ENCODE measurements around the gene PSEN2. TPM values are rescaled to one million over a fixed set of nuclear protein-coding genes. Genes with fewer than 3 reads are reported as not detected.

PSEN2 gene
- total and polyA plus RNA-seq, 12 donors, result 27.2 to 133 (median 44.5) TPM

GRCh38 chr1:226884966-226885820, 14.8 kb downstream of the PSEN2 start:
- no peak overlapping the region for H3K4me3 ChIP-seq
- intact Hi-C loops (cut with DNase I), result no loop called here
- DNase-seq, result peak in 1 of 7 donors; percentile 47
- no peak for TF ChIP-seq POLR2A (IDR thresholded peaks at IDR 0.05)
- TF ChIP-seq, protein P1, sequence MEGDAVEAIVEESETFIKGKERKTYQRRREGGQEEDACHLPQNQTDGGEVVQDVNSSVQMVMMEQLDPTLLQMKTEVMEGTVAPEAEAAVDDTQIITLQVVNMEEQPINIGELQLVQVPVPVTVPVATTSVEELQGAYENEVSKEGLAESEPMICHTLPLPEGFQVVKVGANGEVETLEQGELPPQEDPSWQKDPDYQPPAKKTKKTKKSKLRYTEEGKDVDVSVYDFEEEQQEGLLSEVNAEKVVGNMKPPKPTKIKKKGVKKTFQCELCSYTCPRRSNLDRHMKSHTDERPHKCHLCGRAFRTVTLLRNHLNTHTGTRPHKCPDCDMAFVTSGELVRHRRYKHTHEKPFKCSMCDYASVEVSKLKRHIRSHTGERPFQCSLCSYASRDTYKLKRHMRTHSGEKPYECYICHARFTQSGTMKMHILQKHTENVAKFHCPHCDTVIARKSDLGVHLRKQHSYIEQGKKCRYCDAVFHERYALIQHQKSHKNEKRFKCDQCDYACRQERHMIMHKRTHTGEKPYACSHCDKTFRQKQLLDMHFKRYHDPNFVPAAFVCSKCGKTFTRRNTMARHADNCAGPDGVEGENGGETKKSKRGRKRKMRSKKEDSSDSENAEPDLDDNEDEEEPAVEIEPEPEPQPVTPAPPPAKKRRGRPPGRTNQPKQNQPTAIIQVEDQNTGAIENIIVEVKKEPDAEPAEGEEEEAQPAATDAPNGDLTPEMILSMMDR (IDR thresholded peaks at IDR 0.05), result no peak
- peaks cover 22 to 31% of the 10 kb centered on the region in 2 donors for H3K4me1 ChIP-seq (replicated peaks in 1 of 2)
- H3K9me3 ChIP-seq (replicated peaks in 1 of 3), result no peaks in the 10 kb centered on the region
- H3K27me3 ChIP-seq, result no peaks in the 10 kb centered on the region
- WGBS, 4 donors, result 84 to 87% (median 84%) methylated on average over 15 to 20 of the region's 20 CpGs
- peaks cover 0 to 27% of the 10 kb centered on the region in 2 donors for H3K36me3 ChIP-seq (replicated peaks in 1 of 2)
- H3K27ac ChIP-seq, result no peak overlapping the region

- no peak overlapping the region for H3K4me3 ChIP-seq
- WGBS, 4 donors, result 60 to 84% (median 71%) methylated on average over 6 to 9 of the region's 9 CpGs
- no peak for TF ChIP-seq POLR2A (IDR thresholded peaks at IDR 0.05)
- TF ChIP-seq, protein P1 (IDR thresholded peaks at IDR 0.05), result no peak
- H3K27ac ChIP-seq, result no peak overlapping the region
- H3K27me3 ChIP-seq, result no peaks in the 10 kb centered on the region
- no peaks in the 10 kb centered on the region for H3K9me3 ChIP-seq (replicated peaks in 1 of 3)
- DNase-seq, result no peak
- intact Hi-C loops (cut with DNase I), result no loop called here
- peaks cover 21 to 25% of the 10 kb centered on the region in 2 donors for H3K4me1 ChIP-seq (replicated peaks in 1 of 2)
- peaks cover 0 to 38% of the 10 kb centered on the region in 2 donors for H3K36me3 ChIP-seq (replicated peaks in 1 of 2)
Observed at GRCh38 chr1:226886122-226886901, 15.9 kb downstream of the PSEN2 start.

- no peaks in the 10 kb centered on the region for H3K27me3 ChIP-seq
- 96 to 98% (median 97%) methylated on average over 4 to 6 of the region's 6 CpGs for WGBS, 4 donors
- H3K9me3 ChIP-seq (replicated peaks in 1 of 3), result no peaks in the 10 kb centered on the region
- DNase-seq, result no peak
- no peak for TF ChIP-seq POLR2A (IDR thresholded peaks at IDR 0.05)
- TF ChIP-seq, protein P1 (IDR thresholded peaks at IDR 0.05), result no peak
- intact Hi-C loops (cut with DNase I), result no loop called here
- peaks cover 14 to 18% of the 10 kb centered on the region in 2 donors for H3K4me1 ChIP-seq (replicated peaks in 1 of 2)
- peaks cover 0 to 44% of the 10 kb centered on the region in 2 donors for H3K36me3 ChIP-seq (replicated peaks in 1 of 2)
- no peak overlapping the region for H3K4me3 ChIP-seq
- H3K27ac ChIP-seq, result no peak overlapping the region
Observed at GRCh38 chr1:226887006-226887405, 16.6 kb downstream of the PSEN2 start.

DNA sequence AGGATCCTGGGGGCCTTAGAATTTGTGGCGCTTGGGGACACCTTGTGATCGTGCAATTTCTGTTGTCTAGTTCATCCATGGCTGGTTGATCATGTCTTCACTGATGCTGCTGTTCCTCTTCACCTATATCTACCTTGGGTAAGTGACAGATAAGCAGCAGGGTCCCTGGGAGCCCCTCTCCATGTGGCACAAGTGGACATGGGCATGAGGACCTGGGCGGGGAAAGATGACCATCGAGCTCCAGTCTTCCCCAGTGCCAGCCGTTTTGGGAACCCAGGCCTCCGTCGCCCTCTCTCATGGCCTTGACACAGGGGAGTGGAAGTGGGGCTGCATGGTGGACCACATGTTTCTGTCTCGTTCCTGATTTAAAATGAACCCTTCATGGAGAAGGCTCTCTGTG, 17.6 kb downstream of the PSEN2 start:
- DNase-seq, result no peak
- Histone ChIP-seq H3K4me1 (replicated peaks in 1 of 2) (peaks cover 5 to 9% of the 10 kb centered on the region in 2 donors), H3K9me3 (replicated peaks in 1 of 3) (no peaks in the 10 kb centered on the region), H3K27ac (no peak overlapping the region), H3K36me3 (replicated peaks in 1 of 2) (peaks cover 0 to 51% of the 10 kb centered on the region in 2 donors), H3K4me3 (no peak overlapping the region), H3K27me3 (no peaks in the 10 kb centered on the region)
- WGBS, 4 donors, result 93 to 97% (median 95%) methylated on average over 8 of the region's 8 CpGs
- TF ChIP-seq, protein P1 (IDR thresholded peaks at IDR 0.05), result no peak
- no peak for TF ChIP-seq POLR2A (IDR thresholded peaks at IDR 0.05)
- intact Hi-C loops (cut with DNase I), result no loop called here

All from adrenal gland (tissue), 12 donors.